GM12878 (cell line): Measurements from ENCODE around the gene RFX3. TPM values are rescaled to one million over a fixed set of nuclear protein-coding genes. Genes with fewer than 3 reads are reported as not detected.

Experiments
- ATF7 ChIP-seq: fragments of 450-650 bp; IDR thresholded peaks from 2 replicates; pipeline ENCODE4 v1.6.1; 2016; ENCODE audit warnings: low read depth, mild to moderate bottlenecking
- CBX3 ChIP-seq: fragments of 200-600 bp; sonication (generic); IDR thresholded peaks from 2 replicates; pipeline ENCODE4 v1.6.1; 2016; ENCODE audit warnings: low read depth, borderline replicate concordance
- EZH2 ChIP-seq: IDR thresholded peaks from 2 replicates; pipeline ENCODE4 v1.6.1; 2012; ENCODE audit warnings: low read depth, mild to moderate bottlenecking, control low read depth, inconsistent platforms, low read length, borderline replicate concordance; ENCODE audit not compliant: control insufficient read depth
- MXI1 ChIP-seq: fragments of 150-350 bp; IDR thresholded peaks from 2 replicates; pipeline ENCODE4 v1.6.1; 2011; ENCODE audit warnings: low read depth, mild to moderate bottlenecking, inconsistent platforms, low read length, improper control_type of control experiment
- PRDM15 ChIP-seq: fragments of 450-650 bp; formaldehyde crosslinking; IDR thresholded peaks from 2 replicates; pipeline ENCODE4 v1.4.0; 2020; ENCODE audit warnings: mild to moderate bottlenecking, moderate library complexity
- RELB ChIP-seq: fragments of 450-650 bp; IDR thresholded peaks from 2 replicates; pipeline ENCODE4 v1.6.1; 2017; ENCODE audit warnings: low read depth, mild to moderate bottlenecking, moderate library complexity
- SMARCA5 ChIP-seq: fragments of 450-650 bp; IDR thresholded peaks from 2 replicates; pipeline ENCODE4 v1.6.1; 2017; ENCODE audit warnings: mild to moderate bottlenecking
- SREBF2 ChIP-seq: IDR thresholded peaks from 2 replicates; pipeline ENCODE4 v1.6.1; 2012; ENCODE audit warnings: mild to moderate bottlenecking, low read length
- polyA plus RNA-seq, 11 experiments: library from polyadenylated mRNA; depleted of rRNA in 4 of 11; unstranded in 6 of 11; stranded (reverse) in 5 of 11; fragments of >200 nt; fragmentation: Nextera tagmentation in 4 of 11; fragmentation: Illumina TruSeq in 1 of 11; extraction: Ambion mirVana in 4 of 11; extraction: Trizol in 1 of 11; gene quantifications; 1 replicate in 1 of 11; 2 replicates in 10 of 11; pipeline versions ENCODE4 v1.2.1 to v1.2.3, GENCODE V29; 2011 to 2016; ENCODE audit warnings: inconsistent platforms in 2 of 11, missing spikeins in 2 of 11, low read depth in 1 of 11
- total RNA-seq, 4 experiments: library from RNA; depleted of rRNA in 3 of 4; stranded (reverse); fragments of >200 nt in 3 of 4; fragmentation: Illumina TruSeq in 1 of 4; extraction: Trizol in 1 of 4; gene quantifications; 2 replicates each; pipeline versions ENCODE4 v1.2.1 to v1.2.3, GENCODE V29; 2013 to 2021
- TF ChIP-seq, protein P1 (sequence below): fragments of 450-650 bp; IDR thresholded peaks from 2 replicates; pipeline ENCODE4 v1.6.1; 2017; ENCODE audit warnings: mild to moderate bottlenecking, moderate library complexity
- TF ChIP-seq, protein P2 (sequence below): fragments of 450-650 bp; IDR thresholded peaks from 2 replicates; pipeline ENCODE4 v1.6.1; 2017; ENCODE audit warnings: mild to moderate bottlenecking, low read depth, inconsistent platforms; ENCODE audit not compliant: poor library complexity, severe bottlenecking

Gene RFX3
- total and polyA plus RNA-seq, 10 of the 15 experiments (the other 5 are each of a cell fraction or from before 2014, with no cell fraction given), result 1.2 to 26.4 (median 6.7) TPM

- TF ChIP-seq RELB, result no peak
- TF ChIP-seq PRDM15 (CRISPR knock-in tag), result no peak
- TF ChIP-seq SREBF2, result no peak
- no peak for TF ChIP-seq EZH2
- no peak for TF ChIP-seq ATF7
- TF ChIP-seq CBX3, result no peak
- TF ChIP-seq, protein P1, sequence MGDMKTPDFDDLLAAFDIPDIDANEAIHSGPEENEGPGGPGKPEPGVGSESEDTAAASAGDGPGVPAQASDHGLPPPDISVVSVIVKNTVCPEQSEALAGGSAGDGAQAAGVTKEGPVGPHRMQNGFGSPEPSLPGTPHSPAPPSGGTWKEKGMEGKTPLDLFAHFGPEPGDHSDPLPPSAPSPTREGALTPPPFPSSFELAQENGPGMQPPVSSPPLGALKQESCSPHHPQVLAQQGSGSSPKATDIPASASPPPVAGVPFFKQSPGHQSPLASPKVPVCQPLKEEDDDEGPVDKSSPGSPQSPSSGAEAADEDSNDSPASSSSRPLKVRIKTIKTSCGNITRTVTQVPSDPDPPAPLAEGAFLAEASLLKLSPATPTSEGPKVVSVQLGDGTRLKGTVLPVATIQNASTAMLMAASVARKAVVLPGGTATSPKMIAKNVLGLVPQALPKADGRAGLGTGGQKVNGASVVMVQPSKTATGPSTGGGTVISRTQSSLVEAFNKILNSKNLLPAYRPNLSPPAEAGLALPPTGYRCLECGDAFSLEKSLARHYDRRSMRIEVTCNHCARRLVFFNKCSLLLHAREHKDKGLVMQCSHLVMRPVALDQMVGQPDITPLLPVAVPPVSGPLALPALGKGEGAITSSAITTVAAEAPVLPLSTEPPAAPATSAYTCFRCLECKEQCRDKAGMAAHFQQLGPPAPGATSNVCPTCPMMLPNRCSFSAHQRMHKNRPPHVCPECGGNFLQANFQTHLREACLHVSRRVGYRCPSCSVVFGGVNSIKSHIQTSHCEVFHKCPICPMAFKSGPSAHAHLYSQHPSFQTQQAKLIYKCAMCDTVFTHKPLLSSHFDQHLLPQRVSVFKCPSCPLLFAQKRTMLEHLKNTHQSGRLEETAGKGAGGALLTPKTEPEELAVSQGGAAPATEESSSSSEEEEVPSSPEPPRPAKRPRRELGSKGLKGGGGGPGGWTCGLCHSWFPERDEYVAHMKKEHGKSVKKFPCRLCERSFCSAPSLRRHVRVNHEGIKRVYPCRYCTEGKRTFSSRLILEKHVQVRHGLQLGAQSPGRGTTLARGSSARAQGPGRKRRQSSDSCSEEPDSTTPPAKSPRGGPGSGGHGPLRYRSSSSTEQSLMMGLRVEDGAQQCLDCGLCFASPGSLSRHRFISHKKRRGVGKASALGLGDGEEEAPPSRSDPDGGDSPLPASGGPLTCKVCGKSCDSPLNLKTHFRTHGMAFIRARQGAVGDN, result no peak
- TF ChIP-seq, protein P2, sequence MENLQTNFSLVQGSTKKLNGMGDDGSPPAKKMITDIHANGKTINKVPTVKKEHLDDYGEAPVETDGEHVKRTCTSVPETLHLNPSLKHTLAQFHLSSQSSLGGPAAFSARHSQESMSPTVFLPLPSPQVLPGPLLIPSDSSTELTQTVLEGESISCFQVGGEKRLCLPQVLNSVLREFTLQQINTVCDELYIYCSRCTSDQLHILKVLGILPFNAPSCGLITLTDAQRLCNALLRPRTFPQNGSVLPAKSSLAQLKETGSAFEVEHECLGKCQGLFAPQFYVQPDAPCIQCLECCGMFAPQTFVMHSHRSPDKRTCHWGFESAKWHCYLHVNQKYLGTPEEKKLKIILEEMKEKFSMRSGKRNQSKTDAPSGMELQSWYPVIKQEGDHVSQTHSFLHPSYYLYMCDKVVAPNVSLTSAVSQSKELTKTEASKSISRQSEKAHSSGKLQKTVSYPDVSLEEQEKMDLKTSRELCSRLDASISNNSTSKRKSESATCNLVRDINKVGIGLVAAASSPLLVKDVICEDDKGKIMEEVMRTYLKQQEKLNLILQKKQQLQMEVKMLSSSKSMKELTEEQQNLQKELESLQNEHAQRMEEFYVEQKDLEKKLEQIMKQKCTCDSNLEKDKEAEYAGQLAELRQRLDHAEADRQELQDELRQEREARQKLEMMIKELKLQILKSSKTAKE, result no peak
- no peak for TF ChIP-seq SMARCA5
- no peak for TF ChIP-seq MXI1
These were observed 164.0 kb downstream of the RFX3 start (continued) for GRCh38 chr9:3361689-3362392.
